HTR-8/SVneo (cell line): Measurements from ENCODE around the gene CCNA2.
A peak's percentile ranks its signal among the peaks of the same experiment; 100 is the strongest.

Source experiments
- DNase-seq: peaks from one replicate; pipeline ENCODE4 v3.0.0; 2011; ENCODE audit warnings: low spot score, mixed read lengths; ENCODE audit not compliant: insufficient read length
- FAIRE-seq: peaks from 2 replicates; lab custom pipeline; 2011; peaks lifted over from hg19 to GRCh38; lab: Jason Lieb, UNC

Gene CCNA2

GRCh38 chr4:121823505-121824170 lies at the start of gene CCNA2:
CCNA2 (minus strand) TSS chr4:121823883; CDS start chr4:121823628, 255 bp downstream.
- DNase-seq, result peak; percentile 94
- peak; percentile 81 for FAIRE-seq

DNA sequence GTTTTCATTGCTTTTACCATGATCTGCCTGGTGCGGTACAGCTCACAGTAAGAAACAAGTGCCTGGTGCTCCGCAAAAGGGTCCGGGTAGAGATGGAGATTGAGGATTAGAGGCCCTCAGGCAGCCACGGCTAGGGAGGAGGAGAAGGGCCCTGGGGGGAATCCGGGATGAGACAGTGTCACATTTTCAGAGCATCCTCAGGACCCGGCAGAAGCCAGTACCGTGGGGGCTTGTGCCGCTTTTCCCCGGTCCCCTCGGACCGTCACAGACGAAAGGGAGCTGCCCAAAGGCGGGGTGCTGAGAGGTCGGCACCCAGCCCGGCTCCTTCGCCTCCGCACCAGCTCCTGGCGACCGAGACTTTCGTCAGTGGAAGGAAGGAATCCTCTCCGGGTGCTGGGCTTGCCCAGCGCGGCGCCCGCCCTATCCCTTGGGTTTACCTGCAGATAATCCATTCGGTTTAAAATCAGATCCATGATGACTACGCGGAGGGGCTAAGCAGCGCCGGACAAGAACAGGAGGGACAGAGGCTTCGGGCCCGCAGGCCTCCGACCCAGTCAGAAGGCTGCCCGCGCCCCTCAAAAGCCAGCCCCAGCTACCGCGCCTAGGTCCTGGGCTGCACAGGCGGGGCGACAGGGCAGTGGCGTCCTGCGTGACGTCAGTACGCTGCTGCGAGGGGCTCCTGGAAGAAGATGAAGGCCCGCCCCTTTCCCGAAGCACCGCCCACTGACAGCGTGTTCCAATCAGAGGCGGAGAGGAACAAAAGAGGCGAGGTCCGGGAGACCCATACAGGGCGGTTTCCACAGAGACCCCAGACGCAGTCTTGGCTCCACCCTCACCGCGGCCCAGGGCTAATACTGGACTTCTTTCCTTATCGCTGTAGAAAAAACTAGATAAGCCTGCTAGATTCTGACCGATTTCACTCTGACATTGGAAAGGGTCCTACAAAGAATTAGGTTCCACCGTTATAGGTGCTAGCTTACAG lies 46.4 kb upstream of the CCNA2 start, which contains the start of gene BBS7:
BBS7 (minus strand) TSS at position 634 of the 982 bp plus-strand sequence; CDS start at position 473, 161 bp downstream.
- FAIRE-seq (peak; percentile 97), DNase-seq (peak; percentile 95)

- FAIRE-seq, result no peak
- no peak for DNase-seq
Observed at GRCh38 chr4:121863799-121864198, 40.1 kb upstream of the CCNA2 start.

GRCh38 chr4:121861426-121861825 lies 37.7 kb upstream of the CCNA2 start:
- DNase-seq (no peak), FAIRE-seq (no peak)

- DNase-seq (no peak), FAIRE-seq (no peak)
Observed at GRCh38 chr4:121860121-121860520, 36.4 kb upstream of the CCNA2 start.

- no peak for FAIRE-seq
Observed at GRCh38 chr4:121851354-121851753, 27.7 kb upstream of the CCNA2 start.

DNA sequence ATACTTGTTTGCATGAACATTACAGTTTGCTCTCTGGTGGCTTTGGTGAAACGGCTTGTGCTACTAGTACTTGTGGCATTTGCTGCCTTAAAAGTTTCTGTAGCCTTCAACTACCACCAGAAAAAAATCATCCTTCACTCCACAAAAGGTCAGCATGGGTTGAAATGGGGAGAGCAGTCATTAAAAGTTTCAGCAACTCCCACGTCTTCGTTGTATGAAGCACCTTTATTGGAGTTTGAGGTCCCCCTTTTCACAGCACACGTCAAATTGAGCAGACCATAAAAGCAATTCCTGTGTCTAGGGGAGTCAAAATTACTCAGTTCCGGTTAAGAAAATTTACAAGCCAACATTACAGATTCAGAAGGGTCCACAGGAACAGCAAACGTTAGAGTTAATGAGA lies 23.0 kb upstream of the CCNA2 start:
- DNase-seq (no peak), FAIRE-seq (no peak)

More at GRCh38 chr4:121851354-121851753, 27.7 kb upstream of the CCNA2 start:
- DNase-seq, result no peak

DNA sequence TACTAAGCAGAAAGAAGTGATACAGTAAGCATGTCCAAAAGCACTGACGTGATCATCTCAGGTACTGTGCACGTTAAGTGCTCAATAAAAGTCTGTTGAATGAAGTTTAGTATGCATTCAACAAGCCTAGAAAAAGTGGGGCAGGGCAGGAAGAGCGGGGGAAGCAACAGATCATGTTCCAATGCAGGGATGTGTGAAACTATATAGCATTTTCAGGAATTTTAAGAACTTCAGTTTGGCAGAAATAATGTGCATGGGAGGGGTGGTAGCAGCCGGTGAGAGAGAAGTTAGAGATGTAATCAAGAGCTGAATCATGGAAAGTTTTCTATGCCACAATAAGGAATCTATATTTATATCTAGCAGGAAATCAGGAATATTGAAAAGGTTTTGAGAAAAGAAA lies 19.2 kb upstream of the CCNA2 start:
- FAIRE-seq (peak; percentile 54), DNase-seq (no peak)

DNA sequence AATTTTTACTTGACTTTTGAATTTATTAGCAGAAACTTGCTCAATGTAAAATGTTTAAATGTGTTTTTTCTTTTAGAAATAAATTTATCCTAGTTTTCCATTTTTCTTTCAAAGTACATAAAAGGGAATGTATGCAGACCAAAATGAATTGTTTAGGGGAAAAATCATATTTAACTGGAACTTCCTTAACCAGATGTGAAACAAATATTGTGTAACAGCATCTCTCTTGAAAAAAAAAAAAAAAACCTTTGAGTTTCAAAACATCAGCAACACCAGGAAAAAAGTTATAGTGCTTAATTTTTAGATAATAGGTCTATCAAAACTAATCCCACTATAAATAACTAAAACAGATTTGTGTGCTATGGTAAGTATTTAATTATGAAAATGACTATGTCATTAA lies 14.5 kb upstream of the CCNA2 start:
- DNase-seq (no peak), FAIRE-seq (no peak)

- DNase-seq, result no peak
- FAIRE-seq, result no peak
Observed at GRCh38 chr4:121829511-121829910, 5.8 kb upstream of the CCNA2 start.

GRCh38 chr4:121827853-121828252 lies 4.2 kb upstream of the CCNA2 start:
- FAIRE-seq, result no peak
- no peak for DNase-seq

GRCh38 chr4:121824950-121825349 lies 1.3 kb upstream of the CCNA2 start:
- DNase-seq, result no peak
- no peak for FAIRE-seq

DNA sequence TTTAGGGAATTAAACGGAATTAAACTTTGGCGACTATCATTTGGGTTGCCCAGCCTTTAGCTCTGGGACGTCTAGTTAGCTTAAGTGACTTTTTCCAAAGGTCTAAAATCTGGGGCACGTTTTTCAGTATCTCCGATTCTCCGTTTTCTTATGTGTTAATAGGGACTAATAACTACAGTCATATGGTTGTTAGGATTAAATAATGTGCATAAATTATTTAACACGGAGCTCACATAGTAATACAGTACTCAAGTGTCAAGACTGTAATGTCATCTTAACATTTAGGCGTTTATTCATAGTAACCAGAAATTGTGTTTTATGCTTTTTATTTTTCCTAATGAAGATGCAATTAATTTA lies 466 bp upstream of the CCNA2 start:
- DNase-seq (no peak), FAIRE-seq (no peak)

GRCh38 chr4:121822796-121823504 lies 733 bp downstream of the CCNA2 start:
- FAIRE-seq (peak; percentile 54), DNase-seq (peak; percentile 25)

GRCh38 chr4:121822047-121822446 lies 1.6 kb downstream of the CCNA2 start:
- no peak for DNase-seq
- no peak for FAIRE-seq

GRCh38 chr4:121819216-121819965 lies 4.3 kb downstream of the CCNA2 start:
- no peak for FAIRE-seq
- no peak for DNase-seq

- no peak for FAIRE-seq
- no peak for DNase-seq
Observed at GRCh38 chr4:121818215-121818614, 5.5 kb downstream of the CCNA2 start.

GRCh38 chr4:121817701-121818100 lies 6.0 kb downstream of the CCNA2 start:
- FAIRE-seq (no peak), DNase-seq (no peak)

DNA sequence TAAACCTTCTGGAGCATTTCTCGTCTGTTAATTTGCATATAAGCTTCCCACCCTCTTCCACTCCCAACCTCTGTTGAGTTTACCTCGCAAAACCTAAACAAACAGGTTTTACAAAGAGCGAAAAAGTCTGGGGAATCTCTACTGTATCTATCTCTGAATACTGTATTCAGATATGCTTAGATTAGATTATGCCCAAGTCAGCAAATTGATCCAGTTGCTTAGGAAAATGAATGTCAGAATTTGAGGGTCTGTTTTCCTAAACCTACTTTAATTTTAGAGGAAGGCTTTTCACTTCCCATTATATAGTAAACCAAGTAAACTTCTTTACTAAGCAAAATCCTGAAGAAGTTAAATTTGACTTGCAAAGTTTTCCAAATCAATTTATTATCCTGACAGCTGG lies 6.7 kb downstream of the CCNA2 start:
- FAIRE-seq, result no peak
- no peak for DNase-seq

- FAIRE-seq, result no peak
- no peak for DNase-seq
Observed at GRCh38 chr4:121814756-121815155, 8.9 kb downstream of the CCNA2 start.
